CD4-positive, alpha-beta T cell treated with Interleukin-2 at 100 ng/mL for 4 hours (primary cell): Measurements from ENCODE around the gene RPL7A.
A peak's percentile ranks its signal among the peaks of the same experiment; 100 is the strongest.
"Not testable (repeated sequence)": the region's sequence is repeated elsewhere in the genome, so short reads cannot be mapped to it uniquely, and the experiment has no call there.

Experiments
- DNase-seq: peaks from one replicate; pipeline ENCODE4 v3.0.0-alpha.2; 2020; ENCODE audit warnings: low spot score

Gene RPL7A

GRCh38 chr9:133347985-133348717, at the start of gene RPL7A, which contains the start of gene MED22:
Gene RPL7A (plus strand): TSS chr9:133348218. CDS start chr9:133348244, 26 bp downstream.
Gene MED22 (minus strand): TSS chr9:133348131. CDS start chr9:133346662, 1,469 bp downstream.
- peak; percentile 96 for DNase-seq

- DNase-seq, result not testable (repeated sequence)
Observed at GRCh38 chr9:133299996-133300395, 48.0 kb upstream of the RPL7A start.

- no peak for DNase-seq
Observed at GRCh38 chr9:133301253-133302230, 46.5 kb upstream of the RPL7A start.

- no peak for DNase-seq
Observed at GRCh38 chr9:133303266-133304157, 44.5 kb upstream of the RPL7A start.

- DNase-seq, result no peak
Observed at GRCh38 chr9:133304158-133304470, 43.9 kb upstream of the RPL7A start.

- no peak for DNase-seq
Observed at GRCh38 chr9:133304477-133305377, 43.3 kb upstream of the RPL7A start.

GRCh38 chr9:133305731-133306130, 42.3 kb upstream of the RPL7A start:
- DNase-seq, result no peak

GRCh38 chr9:133306242-133307204, 41.5 kb upstream of the RPL7A start:
- no peak for DNase-seq

- no peak for DNase-seq
Observed at GRCh38 chr9:133307301-133307700, 40.7 kb upstream of the RPL7A start.

- DNase-seq, result no peak
Observed at GRCh38 chr9:133309608-133310007, 38.4 kb upstream of the RPL7A start.

GRCh38 chr9:133315997-133316396, 32.0 kb upstream of the RPL7A start:
- DNase-seq, result no peak

GRCh38 chr9:133317551-133317950, 30.5 kb upstream of the RPL7A start:
- not testable (repeated sequence) for DNase-seq

- DNase-seq, result no peak
Observed at GRCh38 chr9:133320421-133320881, 27.6 kb upstream of the RPL7A start.

GRCh38 chr9:133321411-133321935, 26.5 kb upstream of the RPL7A start:
- no peak for DNase-seq

GRCh38 chr9:133322701-133323100, 25.3 kb upstream of the RPL7A start:
- no peak for DNase-seq

GRCh38 chr9:133323211-133323610, 24.8 kb upstream of the RPL7A start:
- DNase-seq, result no peak

GRCh38 chr9:133323991-133324703, 23.9 kb upstream of the RPL7A start:
- DNase-seq, result no peak

GRCh38 chr9:133327021-133327420, 21.0 kb upstream of the RPL7A start:
- not testable (repeated sequence) for DNase-seq
